Breast epithelium (tissue), 3 donors: ENCODE data around the gene OXLD1.

Experiments used
- POLR2A ChIP-seq: fragments of 450-650 bp; IDR thresholded peaks from one replicate; pipeline ENCODE4 v1.6.1; 2016; ENCODE audit warnings: antibody characterized with exemption, mild to moderate bottlenecking, moderate library complexity
- POLR2AphosphoS5 ChIP-seq, 3 donors: sonication (generic); formaldehyde crosslinking; IDR thresholded peaks; one replicate each; pipeline ENCODE4 v1.6.1; 2017; ENCODE audit warnings: antibody characterized with exemption in 3 of 3
- TF ChIP-seq, protein P1 (sequence below), 3 donors: fragments of 450-650 bp; IDR thresholded peaks; one replicate each; pipeline ENCODE4 v1.5.1; 2016 to 2017; ENCODE audit warnings: antibody characterized with exemption in 3 of 3, mild to moderate bottlenecking in 3 of 3, moderate library complexity in 3 of 3

GRCh38 chr17:81694810-81695209 lies 28.4 kb upstream of the OXLD1 start:
- TF ChIP-seq, protein P1, sequence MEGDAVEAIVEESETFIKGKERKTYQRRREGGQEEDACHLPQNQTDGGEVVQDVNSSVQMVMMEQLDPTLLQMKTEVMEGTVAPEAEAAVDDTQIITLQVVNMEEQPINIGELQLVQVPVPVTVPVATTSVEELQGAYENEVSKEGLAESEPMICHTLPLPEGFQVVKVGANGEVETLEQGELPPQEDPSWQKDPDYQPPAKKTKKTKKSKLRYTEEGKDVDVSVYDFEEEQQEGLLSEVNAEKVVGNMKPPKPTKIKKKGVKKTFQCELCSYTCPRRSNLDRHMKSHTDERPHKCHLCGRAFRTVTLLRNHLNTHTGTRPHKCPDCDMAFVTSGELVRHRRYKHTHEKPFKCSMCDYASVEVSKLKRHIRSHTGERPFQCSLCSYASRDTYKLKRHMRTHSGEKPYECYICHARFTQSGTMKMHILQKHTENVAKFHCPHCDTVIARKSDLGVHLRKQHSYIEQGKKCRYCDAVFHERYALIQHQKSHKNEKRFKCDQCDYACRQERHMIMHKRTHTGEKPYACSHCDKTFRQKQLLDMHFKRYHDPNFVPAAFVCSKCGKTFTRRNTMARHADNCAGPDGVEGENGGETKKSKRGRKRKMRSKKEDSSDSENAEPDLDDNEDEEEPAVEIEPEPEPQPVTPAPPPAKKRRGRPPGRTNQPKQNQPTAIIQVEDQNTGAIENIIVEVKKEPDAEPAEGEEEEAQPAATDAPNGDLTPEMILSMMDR (IDR thresholded peaks at IDR 0.05) = no peak
- no peak for TF ChIP-seq POLR2A
- no peak for TF ChIP-seq POLR2AphosphoS5 (IDR thresholded peaks at IDR 0.05)
